HG03354 (cell line): Measurements from ENCODE around the gene ARHGDIA.

Experiments
- ATAC-seq: cut with Tn5 transposase; IDR thresholded peaks from one replicate; pipeline ENCODE4 v1.9.1; 2021; ENCODE audit warnings: mild to moderate bottlenecking; ENCODE audit not compliant: unreplicated experiment, poor library complexity, severe bottlenecking

ARHGDIA gene

GRCh38 chr17:81831957-81832607, 39.1 kb downstream of the ARHGDIA start:
- peak; percentile 18 for ATAC-seq

GRCh38 chr17:81831563-81831956, 39.6 kb downstream of the ARHGDIA start:
- no peak for ATAC-seq

GRCh38 chr17:81829858-81830257, 41.3 kb downstream of the ARHGDIA start:
- ATAC-seq = no peak

GRCh38 chr17:81828656-81829055, 42.5 kb downstream of the ARHGDIA start:
- ATAC-seq = no peak

GRCh38 chr17:81825841-81826466, 45.2 kb downstream of the ARHGDIA start:
- no peak for ATAC-seq

GRCh38 chr17:81824595-81824994, 46.5 kb downstream of the ARHGDIA start:
- ATAC-seq = no peak

GRCh38 chr17:81823820-81824550, 47.2 kb downstream of the ARHGDIA start:
- ATAC-seq = no peak

- no peak for ATAC-seq
Observed at GRCh38 chr17:81822996-81823819, 47.9 kb downstream of the ARHGDIA start.

GRCh38 chr17:81822312-81822637, 48.9 kb downstream of the ARHGDIA start:
- ATAC-seq = no peak

GRCh38 chr17:81821603-81822311, 49.4 kb downstream of the ARHGDIA start:
- ATAC-seq = no peak

GRCh38 chr17:81821147-81821546, 50.0 kb downstream of the ARHGDIA start:
- no peak for ATAC-seq

- no peak for ATAC-seq
Observed at GRCh38 chr17:81819708-81820107, 51.4 kb downstream of the ARHGDIA start.

GRCh38 chr17:81817758-81818147, 53.4 kb downstream of the ARHGDIA start:
- ATAC-seq = no peak
